ENCODE data around the gene CACNB4.

CACNB4 gene

GRCh38 chr2:152086231-152086630, 12.6 kb downstream of the CACNB4 start:
- no peak for DNase-seq

GRCh38 chr2:152084076-152084475, 14.8 kb downstream of the CACNB4 start:
- DNase-seq, result no peak

- no peak for DNase-seq
These were observed 15.5 kb downstream of the CACNB4 start for GRCh38 chr2:152083202-152083875.

GRCh38 chr2:152078662-152079061, 20.2 kb downstream of the CACNB4 start:
- no peak for DNase-seq

GRCh38 chr2:152078023-152078422, 20.8 kb downstream of the CACNB4 start:
- DNase-seq, result no peak

- no peak for DNase-seq
These were observed 23.3 kb downstream of the CACNB4 start for GRCh38 chr2:152075461-152076050.

GRCh38 chr2:152072011-152072410, 26.8 kb downstream of the CACNB4 start:
- no peak for DNase-seq

- DNase-seq, result no peak
These were observed 27.3 kb downstream of the CACNB4 start for GRCh38 chr2:152071518-152071917.

GRCh38 chr2:152071092-152071491, 27.8 kb downstream of the CACNB4 start:
- no peak for DNase-seq

- DNase-seq, result no peak
These were observed 30.6 kb downstream of the CACNB4 start for GRCh38 chr2:152068226-152068625.

GRCh38 chr2:152067823-152068222, 31.0 kb downstream of the CACNB4 start:
- no peak for DNase-seq

GRCh38 chr2:152065945-152066344, 32.9 kb downstream of the CACNB4 start:
- no peak for DNase-seq

- DNase-seq, result no peak
These were observed 34.8 kb downstream of the CACNB4 start for GRCh38 chr2:152064001-152064400.

- no peak for DNase-seq
These were observed 35.4 kb downstream of the CACNB4 start for GRCh38 chr2:152063325-152063924.

- DNase-seq, result peak; percentile 65
These were observed 36.4 kb downstream of the CACNB4 start for GRCh38 chr2:152062125-152063091.

- no peak for DNase-seq
These were observed 37.5 kb downstream of the CACNB4 start for GRCh38 chr2:152061383-152061782.

- DNase-seq, result no peak
These were observed 40.2 kb downstream of the CACNB4 start for GRCh38 chr2:152058655-152059054.

GRCh38 chr2:152056418-152056817, 42.4 kb downstream of the CACNB4 start:
- DNase-seq, result no peak

- DNase-seq, result no peak
These were observed 43.3 kb downstream of the CACNB4 start for GRCh38 chr2:152055366-152056108.

- peak; percentile 55 for DNase-seq
These were observed 44.3 kb downstream of the CACNB4 start for GRCh38 chr2:152054593-152054992.

GRCh38 chr2:152051436-152051835, 47.4 kb downstream of the CACNB4 start:
- DNase-seq, result no peak

- no peak for DNase-seq
These were observed 47.9 kb downstream of the CACNB4 start for GRCh38 chr2:152050915-152051314.

GRCh38 chr2:152050341-152050740, 48.5 kb downstream of the CACNB4 start:
- no peak for DNase-seq

Measured in NCI-H226 (cell line).